GM19324 (cell line): ENCODE measurements around the gene THRA.

Source experiments
- ATAC-seq: cut with Tn5 transposase; IDR thresholded peaks from one replicate; pipeline ENCODE4 v1.9.1; 2021; ENCODE audit warnings: mild to moderate bottlenecking, moderate library complexity; ENCODE audit not compliant: unreplicated experiment, low FRiP score

THRA gene

DNA sequence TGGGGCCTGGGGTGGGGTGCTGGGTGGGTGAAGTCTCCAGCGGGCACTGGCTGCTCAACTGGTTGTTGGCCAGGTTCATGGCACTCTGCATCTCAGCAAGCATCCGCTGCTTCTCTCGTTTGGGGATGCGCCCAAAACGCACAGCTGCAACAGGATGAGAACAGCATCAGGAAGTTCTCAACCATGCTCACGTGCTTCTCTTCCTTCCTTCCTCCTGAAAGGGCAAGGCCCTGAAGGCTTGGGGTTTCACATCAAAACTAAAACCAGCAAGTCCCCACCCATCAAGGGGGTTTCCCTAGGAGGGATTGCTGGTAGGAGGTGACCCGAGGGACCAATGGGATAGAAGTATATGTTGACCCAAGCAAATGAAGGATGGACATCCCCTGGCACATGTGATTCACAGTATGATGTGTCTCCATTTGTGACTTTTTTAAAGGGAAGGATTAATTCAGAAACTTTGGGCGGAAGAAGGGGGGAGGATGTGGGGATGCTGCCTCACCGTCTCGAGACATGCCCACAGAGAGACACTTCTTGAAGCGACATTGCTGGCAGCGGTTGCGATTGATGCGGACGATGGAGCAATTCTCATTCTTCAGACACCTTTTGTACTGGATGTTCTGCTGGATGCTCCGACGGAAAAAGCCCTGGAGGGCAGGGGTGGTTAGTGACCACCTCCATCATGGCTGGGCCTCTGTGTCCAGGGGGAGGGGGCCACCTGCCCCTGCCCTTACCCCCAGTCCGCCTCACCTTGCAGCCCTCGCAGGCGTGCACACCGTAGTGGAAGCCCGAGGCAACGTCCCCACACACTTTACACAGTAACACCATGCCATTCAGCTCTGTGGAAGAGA lies 33.4 kb downstream of the THRA start:
- peak; percentile 29 for ATAC-seq

DNA sequence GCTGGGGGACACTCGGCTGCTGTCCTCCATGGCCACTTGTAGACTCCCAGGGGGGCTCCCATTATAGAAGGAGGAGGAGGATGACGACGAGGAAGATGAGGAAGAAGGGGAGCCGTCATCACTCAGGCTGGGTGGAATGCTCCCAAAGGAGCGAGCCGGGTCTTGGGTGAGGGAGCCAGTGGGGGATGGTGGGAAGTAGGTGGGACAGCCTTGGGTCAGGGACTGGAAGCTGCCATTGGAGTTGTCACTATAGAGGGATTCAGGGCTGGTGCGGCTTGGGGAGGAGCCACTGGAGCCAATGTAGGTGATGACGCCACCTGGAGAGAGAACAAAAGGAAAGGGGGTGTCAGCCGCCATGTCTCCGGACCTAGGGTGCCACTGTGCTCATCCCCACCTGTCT lies 34.3 kb downstream of the THRA start:
- ATAC-seq: no peak

DNA sequence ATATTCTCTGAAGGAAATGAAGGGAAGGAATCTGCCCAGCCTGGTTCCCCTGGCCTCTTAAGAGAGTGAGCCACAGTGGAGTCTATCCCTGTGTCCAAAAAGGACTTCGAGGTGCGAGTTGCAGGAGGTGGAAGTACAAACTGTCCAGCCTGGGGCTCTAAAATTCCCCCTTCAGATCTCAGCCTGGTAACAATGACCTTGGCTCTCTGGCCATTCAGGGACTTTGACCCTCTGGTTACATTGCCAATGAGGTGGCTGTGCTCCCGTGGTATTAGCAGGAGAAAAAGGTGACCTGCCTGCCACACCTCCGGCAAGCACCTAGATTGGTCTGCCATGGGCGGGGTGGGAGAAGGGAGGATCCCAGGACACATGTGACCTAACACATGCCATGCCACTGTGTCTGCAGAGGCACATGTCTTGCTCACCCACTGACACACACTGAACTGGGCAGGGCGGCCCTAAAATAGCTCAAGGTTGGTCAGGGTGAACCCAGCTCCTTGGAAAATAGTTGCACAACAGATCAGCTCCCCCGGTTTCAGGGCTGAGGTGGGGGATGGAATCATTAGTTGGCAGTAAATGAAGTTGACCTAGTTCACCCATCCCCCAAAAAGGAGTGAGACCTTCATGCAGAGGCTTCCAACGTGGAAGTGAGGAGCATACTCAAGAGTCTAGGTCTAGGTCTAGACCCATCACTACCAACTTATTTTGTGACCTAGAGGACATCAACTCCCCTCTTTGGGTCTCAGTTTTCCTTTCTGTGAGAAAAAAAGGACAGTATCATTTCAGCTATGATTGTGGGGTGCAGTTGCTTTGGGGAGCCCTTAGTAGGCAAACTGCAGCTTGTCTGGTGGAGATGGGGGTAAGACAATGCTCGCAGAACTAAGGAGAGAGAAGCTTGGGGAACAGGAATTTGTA lies 35.4 kb downstream of the THRA start:
- no peak for ATAC-seq

DNA sequence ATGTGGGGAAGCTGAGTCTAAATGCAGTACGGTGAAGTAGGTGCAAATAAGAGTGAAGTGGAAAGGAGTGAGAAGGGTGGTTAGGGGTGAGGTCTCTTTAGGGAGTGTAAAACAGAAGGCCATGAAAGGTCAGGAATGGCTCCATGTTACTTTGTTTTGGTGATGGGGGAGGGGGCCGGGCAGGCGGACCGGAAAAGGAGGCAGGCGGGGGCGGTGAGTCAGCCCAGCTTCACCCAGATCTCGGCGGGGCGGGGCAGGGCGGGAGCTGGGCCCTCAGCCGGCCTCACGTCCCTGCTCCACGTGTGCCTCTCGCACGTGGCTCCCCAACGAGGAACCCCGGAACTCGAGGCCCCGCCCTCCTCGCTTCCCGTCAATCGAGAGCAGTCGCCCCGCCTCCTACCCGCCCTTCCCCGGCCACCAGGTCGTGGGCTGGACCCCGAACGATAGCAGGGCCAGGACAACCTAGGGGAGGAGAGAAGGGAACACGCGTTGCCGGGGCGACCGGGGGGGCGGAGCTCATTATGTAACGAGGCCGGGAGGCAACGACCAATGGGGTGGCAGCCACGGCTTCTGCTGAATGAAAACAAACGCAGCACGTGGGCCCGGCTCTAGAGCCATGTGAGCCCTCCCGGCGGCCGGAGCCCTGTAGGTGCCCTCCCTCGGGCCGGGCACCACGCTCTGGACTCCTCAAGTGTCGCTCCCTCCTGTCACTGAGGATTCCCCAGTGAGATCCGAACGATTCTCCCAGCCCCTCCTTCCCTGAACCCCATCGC lies 36.3 kb downstream of the THRA start:
- peak; percentile 72 for ATAC-seq

DNA sequence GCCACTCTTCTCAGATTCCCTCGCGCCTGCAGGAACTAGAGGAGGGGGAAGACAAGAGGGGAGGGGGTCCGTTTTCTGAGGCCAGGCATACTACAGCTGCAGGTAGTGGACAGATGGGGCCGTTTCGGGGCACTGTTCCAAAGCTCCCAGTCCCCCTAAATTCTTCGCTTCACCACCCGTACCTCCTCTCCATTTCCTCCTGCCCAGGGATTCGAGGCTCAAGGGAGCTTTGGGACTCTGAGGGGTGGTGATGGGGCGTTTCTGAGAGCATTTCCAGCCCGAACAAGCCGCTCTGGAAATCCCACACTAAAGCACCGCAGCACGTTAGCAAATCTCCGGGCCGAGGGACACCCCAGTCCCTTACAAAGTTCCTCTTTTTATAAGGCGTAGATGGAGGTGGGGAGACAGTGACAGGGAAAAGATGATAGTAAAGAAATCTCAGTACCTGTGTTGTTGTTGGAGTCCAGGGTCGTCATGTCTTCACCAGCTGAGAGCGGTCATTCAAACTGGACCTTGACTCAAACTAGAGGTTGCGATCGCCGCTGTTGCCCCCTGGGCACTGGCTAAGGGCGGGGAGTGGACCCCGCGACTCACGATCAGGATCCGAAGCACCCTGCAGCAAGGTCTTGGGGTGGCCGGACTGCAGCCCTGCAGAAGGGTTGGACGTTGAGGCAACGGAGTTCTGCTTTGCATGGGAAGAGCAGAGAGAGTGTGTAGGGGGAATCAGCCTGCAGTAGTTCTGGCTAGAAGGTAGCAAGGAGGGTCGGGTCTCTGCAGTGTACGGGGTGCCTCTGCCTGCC lies 37.1 kb downstream of the THRA start:
- no peak for ATAC-seq

DNA sequence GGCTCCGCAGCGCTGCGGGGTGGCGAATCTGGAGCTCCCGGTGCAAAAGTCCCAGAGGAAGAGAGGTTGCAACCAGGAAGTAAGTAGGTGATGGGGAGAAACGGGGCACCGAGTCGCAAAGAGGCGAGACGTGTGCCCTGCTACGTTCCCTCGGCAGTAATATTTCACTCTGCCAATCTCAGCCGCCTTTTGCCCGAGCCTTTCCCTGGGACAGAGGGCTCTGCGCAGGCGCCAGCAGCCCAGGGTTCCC lies 37.6 kb downstream of the THRA start, which contains the start of gene NR1D1:
TSS of gene NR1D1 (minus strand) at position 171 of the 250 bp plus-strand sequence. CDS start 495 bp downstream, outside the sequence.
- no peak for ATAC-seq

DNA sequence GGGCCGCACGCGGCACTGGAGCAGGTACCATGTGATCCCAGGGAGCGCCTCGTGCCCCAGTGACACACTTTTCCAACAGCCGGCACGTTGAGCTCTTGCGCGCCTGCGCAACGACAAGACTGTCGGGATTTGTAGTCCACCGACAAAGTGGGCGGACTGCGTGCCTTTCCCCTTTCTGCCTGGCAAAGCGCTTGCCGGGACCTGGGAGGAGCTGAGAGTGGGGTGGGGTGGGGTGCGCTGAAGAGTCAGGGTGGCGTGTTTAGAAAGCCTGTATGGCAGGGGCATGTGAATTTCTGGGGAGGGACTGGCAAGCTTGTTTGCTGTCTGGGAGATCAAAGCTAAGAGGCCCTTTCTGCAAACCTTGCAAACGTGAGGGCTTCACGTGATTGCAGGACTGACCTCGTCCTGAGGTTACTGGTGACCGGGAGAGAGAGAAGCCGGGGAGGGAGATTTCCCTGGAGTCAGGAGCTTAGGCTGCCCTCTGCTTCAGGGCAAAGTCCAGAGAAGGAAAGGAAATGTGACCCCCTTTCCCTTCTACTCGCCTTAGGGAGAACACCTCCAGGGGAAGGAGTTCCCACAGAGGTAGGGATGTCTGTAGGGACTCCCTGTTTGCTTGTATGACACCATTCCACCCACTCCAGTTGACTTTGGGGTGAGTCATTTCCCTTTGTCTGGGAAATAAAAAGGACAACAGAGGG lies 38.1 kb downstream of the THRA start:
- ATAC-seq: peak; percentile 28

DNA sequence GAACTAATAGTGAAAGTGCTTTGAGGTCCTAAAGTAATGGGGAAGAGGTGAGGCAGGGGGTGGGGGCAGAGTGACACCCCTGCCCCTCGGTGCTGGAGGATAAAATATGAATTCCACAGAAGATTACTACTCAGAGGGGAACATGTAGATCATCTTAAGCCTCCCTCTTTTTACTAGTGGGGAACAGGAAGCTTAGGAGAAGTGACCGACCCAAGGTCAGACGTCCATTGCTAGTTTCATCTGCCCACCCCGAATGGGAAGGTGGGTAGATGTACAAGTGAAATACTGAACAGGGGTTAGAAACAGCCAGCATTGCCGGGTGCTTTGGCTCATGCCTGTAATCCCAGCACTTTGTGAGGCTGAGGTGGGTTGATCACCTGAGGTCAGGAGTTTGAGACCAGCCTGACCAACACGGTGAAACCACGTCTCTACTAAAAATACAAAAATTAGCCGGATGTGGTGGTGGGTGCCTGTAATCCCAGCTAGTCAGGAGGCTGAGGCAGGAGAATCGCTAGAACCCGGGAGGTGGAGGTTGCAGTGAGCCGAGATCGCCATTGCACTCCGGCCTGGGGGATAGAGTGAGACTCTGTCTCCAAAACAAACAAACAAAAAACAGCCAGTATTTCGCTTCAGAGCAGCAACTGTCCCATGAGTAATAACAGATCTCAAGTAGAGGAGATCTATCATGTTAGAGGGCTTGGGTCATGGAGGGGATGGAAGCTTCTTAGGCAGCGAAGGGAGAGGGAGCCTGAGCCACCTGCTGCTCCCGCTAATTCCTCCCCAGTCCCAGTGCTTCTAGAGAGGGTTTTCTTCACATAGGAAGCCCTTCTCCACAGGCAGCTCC lies 38.8 kb downstream of the THRA start:
- no peak for ATAC-seq

DNA sequence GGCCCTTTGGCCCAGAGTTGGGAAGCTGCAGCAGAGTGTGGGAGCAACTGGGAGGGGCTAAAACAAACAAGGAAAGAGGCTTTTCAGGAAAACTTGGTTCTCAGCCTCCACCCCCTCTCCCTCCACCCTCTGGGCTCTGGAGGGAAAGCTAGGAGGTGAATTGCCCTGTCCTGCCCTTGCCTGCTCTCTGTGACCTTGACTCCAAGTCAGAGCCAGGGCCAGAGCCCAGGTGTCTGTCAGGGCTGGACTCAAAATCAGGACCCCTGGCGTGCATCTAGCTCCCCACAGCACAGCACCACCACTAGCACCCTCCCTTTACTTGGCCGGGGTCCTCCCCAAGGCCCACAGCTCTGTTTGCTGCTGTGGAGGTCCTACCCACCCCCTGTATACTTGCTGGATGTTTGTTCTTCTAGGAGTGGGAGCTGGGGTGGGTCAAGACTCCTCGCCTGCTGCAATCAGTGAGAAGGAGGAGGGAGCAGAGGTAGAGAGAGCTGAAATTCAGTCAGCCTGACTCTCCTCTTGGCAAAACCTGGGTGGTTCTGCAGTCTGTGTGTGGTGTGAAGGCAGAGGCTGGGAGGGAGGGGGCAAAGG lies 40.4 kb downstream of the THRA start:
- no peak for ATAC-seq

DNA sequence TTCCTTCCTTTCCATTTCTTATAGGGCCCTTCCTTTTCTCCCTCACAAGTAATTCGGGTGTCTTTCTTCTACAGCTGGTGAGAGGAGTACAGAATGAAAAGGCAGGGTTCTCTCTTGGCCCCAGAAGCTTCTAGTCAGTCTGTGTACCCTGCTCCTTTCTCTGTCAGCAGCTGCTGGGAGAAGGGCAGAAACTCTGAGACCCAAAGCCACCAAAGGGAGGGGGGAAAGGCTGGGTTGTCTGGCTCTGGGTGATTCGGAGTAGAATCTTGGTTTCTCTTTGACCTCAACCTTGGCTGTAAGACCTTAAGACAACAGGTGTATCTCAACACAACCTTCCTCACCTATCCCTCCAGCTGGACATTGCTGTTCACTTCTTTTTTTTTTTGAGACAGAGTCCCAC lies 40.9 kb downstream of the THRA start:
- no peak for ATAC-seq

DNA sequence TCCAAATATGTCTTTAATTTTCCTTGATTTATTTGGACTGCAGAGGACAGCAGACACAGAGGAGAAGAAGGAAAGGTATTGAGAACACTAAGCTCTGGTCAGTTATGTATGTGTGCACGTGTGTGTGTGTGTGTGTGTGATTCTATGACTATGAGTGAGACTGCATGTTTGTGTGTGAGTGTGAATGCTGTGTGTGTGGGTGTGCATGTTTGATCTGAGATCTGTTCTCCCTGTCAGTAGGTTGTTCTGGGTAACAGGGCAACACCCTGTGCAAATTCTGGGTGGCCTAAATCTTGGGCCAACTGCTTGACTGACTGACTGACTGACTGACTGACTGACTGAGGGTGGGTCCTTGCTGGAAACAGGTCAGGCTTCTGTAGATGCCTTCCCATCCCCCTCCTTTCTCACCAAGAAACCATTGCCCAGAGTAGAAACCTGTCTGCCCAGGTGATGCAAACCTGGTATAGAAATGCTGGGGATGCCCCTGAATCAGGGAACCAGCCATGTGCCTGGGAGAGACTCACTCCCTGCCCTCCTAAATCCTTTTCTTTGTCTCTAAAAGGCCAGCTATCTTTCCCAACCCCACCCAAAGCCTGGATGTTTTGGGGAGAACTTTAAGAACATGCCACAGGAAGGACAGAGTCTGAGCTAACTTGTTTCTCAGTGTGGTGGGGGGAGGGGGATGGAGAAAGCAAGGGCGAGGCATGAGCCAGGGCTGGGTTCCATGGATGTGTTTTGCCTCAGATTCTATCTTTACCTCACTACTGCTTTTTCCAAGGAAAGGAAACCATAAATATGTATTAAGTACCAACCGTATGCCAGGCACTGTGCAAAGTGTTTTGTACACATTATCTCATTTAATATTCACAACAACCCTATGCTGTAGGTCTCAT lies 42.1 kb downstream of the THRA start:
- ATAC-seq: no peak

DNA sequence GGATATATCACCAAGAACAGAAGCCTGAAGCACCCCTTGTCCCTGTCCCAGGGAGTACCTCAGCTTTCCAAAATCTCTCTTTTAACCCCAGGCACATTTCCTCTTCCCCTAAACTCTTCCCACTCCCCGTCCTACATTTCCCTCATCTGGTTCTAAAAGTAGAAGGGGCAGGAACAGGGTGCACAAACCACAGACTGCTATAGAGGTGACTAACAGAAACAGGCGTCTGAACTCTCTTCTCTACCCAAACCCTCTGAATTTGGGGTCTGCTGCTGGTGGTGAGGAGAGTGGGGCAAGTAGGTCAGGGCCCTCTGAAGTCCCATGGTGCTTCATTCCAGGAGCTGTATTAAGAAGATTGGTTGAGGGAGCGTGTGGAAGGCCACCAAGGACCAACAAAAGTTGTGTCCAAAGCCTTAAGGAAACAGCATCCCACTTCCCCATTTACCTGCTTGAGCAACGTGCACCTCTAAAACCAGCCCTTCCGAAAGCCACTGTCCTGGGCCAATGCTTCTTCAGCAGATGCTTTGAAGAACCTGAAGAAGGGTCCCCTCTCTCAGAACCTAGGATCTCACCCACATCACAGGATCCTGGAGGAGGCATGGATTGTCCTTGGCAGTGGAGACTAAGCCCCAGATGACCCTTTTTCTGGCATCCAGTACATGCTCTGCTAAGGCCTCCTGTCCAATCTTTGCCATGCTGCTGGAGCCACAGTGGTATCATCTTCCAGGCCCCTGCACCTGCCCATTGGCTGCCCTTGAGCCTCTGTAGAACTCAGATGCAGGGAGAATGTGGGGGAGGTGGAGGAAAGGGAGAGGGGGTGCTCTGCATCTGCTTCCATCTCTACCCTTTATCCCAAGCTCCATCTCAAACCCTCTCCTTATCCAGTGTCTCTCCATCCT lies 43.3 kb downstream of the THRA start:
- ATAC-seq: no peak

DNA sequence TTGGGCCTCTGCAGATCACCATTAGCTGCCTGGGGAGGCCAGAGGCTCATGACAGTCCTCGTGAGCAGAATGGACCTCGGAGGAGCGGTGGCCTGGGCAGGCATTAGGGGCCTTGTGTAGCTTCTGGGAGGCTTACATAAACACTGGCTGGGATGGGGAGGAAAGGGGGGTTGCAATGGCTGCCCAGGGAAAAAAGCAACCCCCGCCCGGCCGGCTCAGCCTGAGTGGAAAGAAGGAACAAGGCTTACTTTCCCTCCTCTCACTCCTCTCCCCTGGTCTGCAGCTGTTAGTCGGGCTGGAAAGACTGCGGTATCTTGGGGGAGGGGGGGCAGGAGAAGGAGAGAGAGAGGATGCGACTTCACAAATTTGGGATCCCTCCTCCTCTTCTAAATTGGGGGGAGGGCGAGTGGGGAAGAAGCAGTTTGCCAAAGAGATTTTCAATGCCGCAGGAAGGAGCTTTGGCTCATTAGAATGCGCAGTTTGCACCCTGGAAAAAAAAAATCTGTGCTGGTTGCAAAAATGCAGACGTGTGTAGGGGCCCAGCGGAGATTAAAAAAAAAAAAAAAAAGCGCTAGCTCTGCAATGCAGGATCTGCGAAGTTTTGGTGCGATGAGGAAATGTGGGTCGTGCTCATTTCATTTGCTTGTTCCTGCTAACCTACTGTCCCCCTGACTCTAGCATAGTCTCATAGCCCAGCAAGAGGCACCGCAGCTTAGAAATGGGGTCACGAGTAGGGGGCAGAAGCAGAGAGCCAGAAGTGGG lies 44.2 kb downstream of the THRA start:
- ATAC-seq: no peak

DNA sequence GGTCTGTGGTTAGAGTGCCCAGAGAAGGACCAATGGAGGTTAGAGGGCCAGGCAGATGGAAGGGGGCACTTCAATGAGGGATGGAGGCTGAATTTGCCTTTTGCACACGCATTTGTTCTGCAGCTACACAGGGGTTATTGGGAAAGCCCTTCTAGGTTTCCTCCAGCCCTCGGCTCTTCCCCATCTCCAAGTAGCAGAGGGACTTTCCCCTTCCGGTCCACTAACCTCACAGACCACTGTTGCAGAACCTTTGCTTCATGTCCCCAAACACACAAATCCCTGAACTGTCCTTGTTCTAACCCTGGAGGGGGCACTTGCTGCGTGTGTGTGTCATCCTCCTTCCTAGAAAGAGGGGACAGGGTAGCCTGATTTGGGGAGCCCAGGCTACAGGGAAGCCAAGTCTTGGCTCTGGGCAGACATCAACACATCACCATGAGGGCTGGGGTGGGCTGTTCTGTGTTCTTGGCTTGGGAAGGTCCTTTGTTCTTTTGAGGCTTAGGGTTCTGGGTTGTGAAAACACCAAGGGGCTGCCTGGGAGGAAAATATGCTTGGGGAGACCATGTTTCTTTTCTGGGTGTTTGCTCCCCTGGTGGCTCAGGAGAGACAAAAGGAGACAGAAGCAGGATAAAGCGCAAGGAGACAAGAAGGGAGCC lies 44.9 kb downstream of the THRA start:
- ATAC-seq: no peak
